Stomach (tissue), 4 donors: Measurements from ENCODE around the gene KIRREL1.

Source experiments
- CTCF ChIP-seq, 7 experiments: fragments of 450-650 bp in 4 of 7; fragments of 200-600 bp in 3 of 7; sonication (generic) in 3 of 7; IDR thresholded peaks; one replicate each; pipeline ENCODE4 v1.5.1; 2016 to 2019; ENCODE audit warnings: antibody characterized with exemption in 7 of 7, control low read depth in 2 of 7, mild to moderate bottlenecking in 1 of 7
- POLR2A ChIP-seq, 4 donors: fragments of 450-650 bp; IDR thresholded peaks; one replicate each; pipeline ENCODE4 v1.6.1; 2016; ENCODE audit warnings: antibody characterized with exemption in 4 of 4, control low read depth in 2 of 4, mild to moderate bottlenecking in 1 of 4, moderate library complexity in 1 of 4
- POLR2AphosphoS5 ChIP-seq, 3 donors: sonication (generic); formaldehyde crosslinking; IDR thresholded peaks; one replicate each; pipeline ENCODE4 v1.6.1; 2016; ENCODE audit warnings: antibody characterized with exemption in 3 of 3

- TF ChIP-seq CTCF (IDR thresholded peaks at IDR 0.05) = no peak
- no peak for TF ChIP-seq POLR2AphosphoS5 (IDR thresholded peaks at IDR 0.05)
- no peak for TF ChIP-seq POLR2A (IDR thresholded peaks at IDR 0.05)
These were observed 99.9 kb downstream of the KIRREL1 start for GRCh38 chr1:158093376-158093775.
